LNCAP (cell line): ENCODE data around the gene TM4SF5.

Source experiments
- TF ChIP-seq, protein P1 (sequence below): fragments of 450-650 bp; IDR thresholded peaks from 2 replicates; pipeline ENCODE4 v1.5.1; 2017; ENCODE audit warnings: mild to moderate bottlenecking

The TM4SF5 gene, protein sequence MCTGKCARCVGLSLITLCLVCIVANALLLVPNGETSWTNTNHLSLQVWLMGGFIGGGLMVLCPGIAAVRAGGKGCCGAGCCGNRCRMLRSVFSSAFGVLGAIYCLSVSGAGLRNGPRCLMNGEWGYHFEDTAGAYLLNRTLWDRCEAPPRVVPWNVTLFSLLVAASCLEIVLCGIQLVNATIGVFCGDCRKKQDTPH

DNA sequence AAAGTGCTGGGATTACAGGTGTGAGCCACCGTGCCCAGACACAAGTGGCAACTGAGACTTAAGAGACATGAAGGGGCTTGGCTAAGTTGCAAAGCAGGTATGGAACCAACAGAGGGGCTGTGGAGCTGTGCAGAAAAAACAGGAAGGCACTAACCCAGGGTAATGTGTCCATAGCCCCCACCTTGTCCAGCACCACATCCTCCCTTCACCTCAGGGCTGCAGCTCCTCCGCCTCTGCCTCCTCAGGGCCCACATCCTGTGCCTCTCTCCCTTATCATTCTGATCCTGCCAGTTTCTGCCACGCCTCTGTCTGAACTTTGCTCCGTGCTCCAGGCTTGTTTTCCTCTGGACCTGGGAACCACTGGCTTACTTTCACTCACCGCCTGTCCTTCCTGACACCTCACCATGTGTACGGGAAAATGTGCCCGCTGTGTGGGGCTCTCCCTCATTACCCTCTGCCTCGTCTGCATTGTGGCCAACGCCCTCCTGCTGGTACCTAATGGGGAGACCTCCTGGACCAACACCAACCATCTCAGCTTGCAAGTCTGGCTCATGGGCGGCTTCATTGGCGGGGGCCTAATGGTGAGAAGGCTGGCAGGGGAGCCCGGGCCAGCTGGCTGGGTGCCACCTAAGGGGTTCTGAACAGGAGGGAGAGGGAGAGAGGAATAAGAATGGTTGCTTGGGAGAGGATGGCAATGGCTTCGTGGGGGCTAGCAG, at the start of gene TM4SF5:
Gene TM4SF5, plus strand, starts transcription at position 368 of the 716 bp plus-strand sequence. Its CDS starts 37 bp downstream, at position 405.
- TF ChIP-seq, protein P1, sequence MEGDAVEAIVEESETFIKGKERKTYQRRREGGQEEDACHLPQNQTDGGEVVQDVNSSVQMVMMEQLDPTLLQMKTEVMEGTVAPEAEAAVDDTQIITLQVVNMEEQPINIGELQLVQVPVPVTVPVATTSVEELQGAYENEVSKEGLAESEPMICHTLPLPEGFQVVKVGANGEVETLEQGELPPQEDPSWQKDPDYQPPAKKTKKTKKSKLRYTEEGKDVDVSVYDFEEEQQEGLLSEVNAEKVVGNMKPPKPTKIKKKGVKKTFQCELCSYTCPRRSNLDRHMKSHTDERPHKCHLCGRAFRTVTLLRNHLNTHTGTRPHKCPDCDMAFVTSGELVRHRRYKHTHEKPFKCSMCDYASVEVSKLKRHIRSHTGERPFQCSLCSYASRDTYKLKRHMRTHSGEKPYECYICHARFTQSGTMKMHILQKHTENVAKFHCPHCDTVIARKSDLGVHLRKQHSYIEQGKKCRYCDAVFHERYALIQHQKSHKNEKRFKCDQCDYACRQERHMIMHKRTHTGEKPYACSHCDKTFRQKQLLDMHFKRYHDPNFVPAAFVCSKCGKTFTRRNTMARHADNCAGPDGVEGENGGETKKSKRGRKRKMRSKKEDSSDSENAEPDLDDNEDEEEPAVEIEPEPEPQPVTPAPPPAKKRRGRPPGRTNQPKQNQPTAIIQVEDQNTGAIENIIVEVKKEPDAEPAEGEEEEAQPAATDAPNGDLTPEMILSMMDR: no peak

DNA sequence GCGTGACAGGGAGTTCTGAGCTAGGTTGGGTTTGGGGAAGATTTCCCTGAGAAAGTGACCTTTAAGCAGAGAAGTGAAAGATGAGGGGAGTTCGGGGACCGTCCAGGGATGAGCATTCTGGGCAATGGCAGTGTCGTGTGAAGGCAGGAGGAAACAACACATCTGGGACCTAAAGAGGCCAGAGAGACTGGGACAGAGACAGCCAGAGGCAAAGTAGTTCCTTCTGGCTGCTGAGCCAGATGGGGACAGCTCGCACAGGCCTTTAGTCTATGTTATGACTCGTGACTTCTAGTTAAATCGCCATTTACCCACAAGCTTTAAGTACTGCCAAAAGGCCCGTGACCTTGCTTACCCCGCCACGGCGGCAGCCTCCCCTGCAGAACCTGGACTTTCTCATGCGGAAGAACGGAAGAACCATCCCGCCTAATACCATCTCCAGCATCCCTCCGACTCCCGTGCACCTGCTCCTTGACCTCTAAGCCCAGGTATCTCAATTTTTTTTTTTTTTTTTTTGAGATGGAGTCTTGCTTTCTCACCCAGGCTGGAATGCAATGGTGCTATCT, 48.9 kb upstream of the TM4SF5 start:
- TF ChIP-seq, protein P1: no peak

DNA sequence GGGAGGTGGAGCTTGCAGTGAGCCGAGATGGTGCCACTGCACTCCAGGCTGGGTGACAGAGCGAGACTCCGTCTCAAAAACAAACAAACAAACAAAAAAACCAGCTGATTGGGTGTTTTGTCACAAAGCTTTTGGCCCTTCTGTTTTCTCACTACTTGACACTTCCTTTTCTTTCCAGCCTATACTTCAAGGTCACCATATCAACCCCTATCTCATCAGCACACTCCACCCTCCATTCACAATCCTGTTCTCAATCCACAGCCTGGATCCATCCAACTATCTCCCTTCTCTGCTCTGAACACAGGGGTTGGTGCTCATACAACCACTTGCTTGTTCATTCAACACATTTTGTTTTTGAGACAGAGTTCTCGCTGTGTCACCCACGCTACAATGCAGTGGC, 47.0 kb upstream of the TM4SF5 start:
- TF ChIP-seq, protein P1: no peak

DNA sequence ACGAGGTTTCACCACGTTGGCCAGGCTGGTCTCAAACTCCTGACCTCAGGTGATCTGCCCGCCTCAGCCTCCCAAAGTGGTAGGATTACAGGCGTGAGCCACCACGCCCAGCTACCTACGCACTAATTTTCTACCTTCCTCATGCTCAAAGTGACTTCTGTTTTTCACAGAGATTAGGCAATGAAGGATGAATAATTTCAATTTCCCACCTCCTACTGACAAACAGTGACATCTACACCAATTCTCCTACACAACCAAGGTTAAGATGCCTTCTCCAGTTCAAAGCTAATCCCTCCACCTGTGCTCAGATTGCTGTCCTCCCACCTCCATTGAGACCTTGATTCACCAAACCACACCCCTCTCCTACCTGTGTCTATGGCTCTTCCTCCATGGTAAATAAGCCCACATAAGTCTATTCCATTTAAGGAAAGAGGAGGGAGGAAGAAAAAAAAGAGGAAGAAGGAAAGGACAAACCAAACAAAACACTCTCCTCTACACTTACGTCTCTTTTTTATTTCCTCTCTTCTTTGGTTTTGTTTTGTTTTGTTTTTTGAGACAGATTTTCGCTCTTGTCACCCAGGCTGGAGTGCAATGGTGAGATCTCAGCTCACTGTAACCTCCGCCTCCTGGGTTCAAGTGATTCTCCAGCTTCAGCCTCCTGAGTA, 45.9 kb upstream of the TM4SF5 start:
- TF ChIP-seq, protein P1: no peak

DNA sequence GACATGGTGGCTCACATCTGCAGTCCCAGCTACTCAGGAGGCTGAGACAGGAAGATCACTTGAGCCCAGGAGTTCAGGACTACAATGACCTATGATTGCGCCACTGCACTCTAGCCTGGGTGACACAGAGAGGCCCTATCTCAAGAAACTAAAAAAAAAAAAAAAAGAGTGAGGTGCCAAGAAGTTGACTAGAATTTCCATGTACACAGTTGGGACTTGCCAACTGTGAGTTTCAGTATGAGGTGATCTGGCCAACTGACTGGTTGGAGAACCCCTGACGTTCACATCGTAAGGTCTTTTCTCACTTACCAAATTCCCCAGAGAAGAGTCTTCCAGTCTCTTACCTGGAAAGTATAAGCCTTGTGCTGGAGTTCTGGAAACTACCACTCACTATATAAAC, 43.6 kb upstream of the TM4SF5 start:
- TF ChIP-seq, protein P1: no peak

DNA sequence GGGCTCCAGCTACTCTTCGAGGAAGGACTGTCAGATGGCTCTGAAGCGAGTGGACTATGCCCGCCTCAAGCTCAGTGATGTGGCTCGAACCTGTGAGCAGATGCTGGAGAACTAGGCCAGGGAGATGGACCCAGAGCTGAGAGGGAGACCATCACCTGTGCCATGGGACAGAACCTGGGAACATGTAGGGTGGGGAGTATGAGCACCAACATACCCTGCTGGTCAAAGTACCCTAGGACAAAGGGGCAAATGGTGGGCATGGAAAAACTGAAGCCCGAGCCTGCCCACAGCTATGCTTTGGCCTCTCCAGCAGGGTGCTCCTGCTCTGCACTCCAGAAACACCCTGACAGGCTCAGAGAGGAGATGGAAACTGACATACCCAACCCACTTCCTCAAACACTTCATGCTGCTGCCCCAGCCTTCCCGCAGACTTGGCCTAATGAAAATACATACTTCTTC, 38.6 kb upstream of the TM4SF5 start:
- TF ChIP-seq, protein P1: no peak

DNA sequence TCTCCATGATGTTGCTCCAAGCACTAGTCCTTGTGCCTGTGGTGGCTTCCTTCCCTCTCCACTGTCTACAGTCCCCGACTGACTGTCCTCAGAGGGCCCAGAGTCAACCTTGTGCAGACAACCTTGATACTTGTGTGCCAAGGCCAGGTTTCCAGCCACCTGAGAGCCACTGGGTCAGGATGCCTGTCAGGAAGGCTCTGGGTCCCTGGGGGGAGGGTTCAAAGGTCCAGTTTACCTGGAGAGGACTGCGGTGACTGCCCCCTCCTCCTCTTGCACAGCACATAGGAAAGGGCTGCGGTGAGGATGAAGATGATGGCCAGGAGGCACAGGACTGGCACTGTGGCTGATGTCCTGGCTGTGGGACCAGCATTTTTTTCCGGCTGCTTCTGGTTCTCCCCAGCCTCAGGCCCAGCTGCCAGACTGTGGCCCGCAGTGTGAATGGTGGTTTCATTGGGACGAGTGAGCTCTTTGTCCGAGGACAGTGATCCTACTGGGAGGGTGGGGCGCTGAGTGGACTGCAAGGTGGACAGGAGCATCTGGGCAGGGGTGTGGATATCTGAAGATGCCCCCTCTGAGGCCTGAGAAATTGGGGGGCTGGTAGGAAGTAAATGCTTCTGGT, 36.7 kb upstream of the TM4SF5 start:
- TF ChIP-seq, protein P1: no peak
